ENCODE measurements around the gene CARS1. TPM values are rescaled to one million over a fixed set of nuclear protein-coding genes. Genes with fewer than 3 reads are reported as not detected.

The CARS1 gene
- total and polyA plus RNA-seq, 2 of the 4 experiments (the other 2 are of a cell fraction) = 72.7 to 78.3 TPM

DNA sequence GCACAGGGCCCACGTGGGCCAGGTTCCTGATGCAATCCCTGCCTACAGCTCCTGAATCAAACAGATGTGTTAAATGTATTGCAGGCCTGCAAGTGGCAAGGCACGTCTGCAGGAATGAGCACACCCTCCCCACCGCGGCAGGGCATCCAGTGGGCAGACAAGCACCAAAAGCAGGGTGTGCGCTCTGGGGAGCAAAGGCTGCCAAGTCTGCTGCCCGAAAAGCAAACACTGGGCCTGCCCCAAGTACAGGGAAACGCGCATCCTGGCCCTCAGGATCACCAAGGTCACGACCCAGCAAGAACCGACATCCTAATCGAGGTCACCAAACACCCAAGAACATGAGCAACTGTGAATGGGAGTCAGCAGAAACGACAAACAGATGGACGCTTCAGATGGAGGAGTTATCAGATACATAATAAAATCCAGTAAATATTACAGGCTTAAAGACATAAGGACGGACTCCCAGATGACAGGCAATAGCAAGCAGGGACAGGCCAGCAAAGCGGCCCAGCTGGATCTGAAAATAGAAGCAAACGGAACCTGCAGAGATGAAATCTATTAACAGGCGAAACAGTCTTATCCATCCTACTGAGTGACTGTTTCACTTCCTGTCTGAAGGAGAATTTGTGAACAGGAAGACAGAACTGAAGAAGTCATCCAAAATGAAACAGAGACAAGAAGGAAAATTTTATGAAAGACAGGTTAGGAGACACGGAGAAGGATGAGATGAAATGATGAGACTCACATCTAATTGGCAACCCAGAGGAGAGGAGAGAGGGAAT, 26.7 kb downstream of the CARS1 start:
- Histone ChIP-seq H3K4me2 (ENCODE audit: low read depth, low read length) (no peak overlapping the region), H3K9me3 (ENCODE audit: control insufficient read depth, insufficient read depth, low read length) (no peaks in the 10 kb centered on the region), H3K79me1 (ENCODE audit: low read depth in 1 of 2, low read length in 2 of 2) (peaks cover 35 to 71% of the 10 kb centered on the region in 2 experiments), H2AK9ac (replicated peaks; ENCODE audit: low read depth, low read length, poor library complexity) (peak overlapping the region; percentile 18), H3K4ac (ENCODE audit: low read depth, low read length) (no peak overlapping the region), H3K56ac (ENCODE audit: extremely low read depth, insufficient read depth, low read length) (no peak overlapping the region), H2BK120ac (ENCODE audit: low read depth, low read length) (no peak overlapping the region), H4K20me1 (ENCODE audit: insufficient read depth, low read length) (peaks cover 47% of the 10 kb centered on the region), H3K4me1 (ENCODE audit: control insufficient read depth, insufficient read depth, low read length) (no peaks in the 10 kb centered on the region), H3K9me1 (ENCODE audit: insufficient read depth, low read length) (peaks cover 11% of the 10 kb centered on the region), H2BK15ac (ENCODE audit: low read depth, low read length) (no peak overlapping the region), H3K18ac (ENCODE audit: low read depth, low read length) (no peak overlapping the region), H2BK20ac (ENCODE audit: low read depth, low read length) (no peak overlapping the region), H3K14ac (replicated peaks; ENCODE audit: low read depth, low read length) (no peak overlapping the region), H2BK5ac (ENCODE audit: low read depth, low read length, poor library complexity, severe bottlenecking) (no peak overlapping the region), H3K23ac (ENCODE audit: low read depth, low read length) (no peak overlapping the region), H3K27me3 (ENCODE audit: control insufficient read depth, insufficient read depth, low read length) (no peaks in the 10 kb centered on the region), H4K8ac (ENCODE audit: low read depth in 2 of 2, low read length in 2 of 2) (no peak overlapping the region), H3K36me3 (ENCODE audit: control insufficient read depth, insufficient read depth, low read length) (peaks cover 63% of the 10 kb centered on the region), H2AFZ (replicated peaks; ENCODE audit: low read length, poor library complexity) (no peak overlapping the region), H3K9ac (ENCODE audit: low read depth, low read length) (no peak overlapping the region), H3K27ac (ENCODE audit: insufficient read depth, low read length) (no peak overlapping the region), H4K5ac (ENCODE audit: low read depth, low read length) (no peak overlapping the region), H4K91ac (ENCODE audit: insufficient read depth, low read depth, low read length) (no peak overlapping the region), H3K4me3 (ENCODE audit: insufficient read depth, low read depth, low read length) (no peak overlapping the region), H2AK5ac (ENCODE audit: low read depth, low read length) (no peak overlapping the region)
- ChIA-PET CTCF (no interaction called here), POLR2A (ENCODE audit: unreplicated experiment) (no interaction called here)
- 94% methylated on average over 13 of the region's 18 CpGs; no CpG with 5 or more reads in 1 of the 2 experiments for WGBS, 2 experiments (ENCODE audit: extremely low coverage in 2 of 2, insufficient read length in 1 of 2)
- in situ Hi-C loops (cut with MboI; ENCODE audit: low sequenced_read_pairs) (no loop called here), dilution Hi-C loops (cut with HindIII; ENCODE audit: low sequenced_read_pairs, unreplicated experiment) (no loop called here), intact Hi-C loops (cut with micrococcal nuclease) (loop anchor here (10.0 kb wide), 1 partner anchor 374 kb away; no protein-coding TSS in a partner anchor)
- no peak for DNase-seq
- TF ChIP-seq SMC3 (IDR thresholded peaks at IDR 0.05; ENCODE audit: low read depth, low read length) = no peak
- no peak for TF ChIP-seq POLR2A (IDR thresholded peaks at IDR 0.05; ENCODE audit: low read depth, low read length)
- no peak for TF ChIP-seq RCOR1 (IDR thresholded peaks at IDR 0.05; ENCODE audit: insufficient replicate concordance, low read length)
- TF ChIP-seq RFX5 (IDR thresholded peaks at IDR 0.05; ENCODE audit: low read depth, low read length) = no peak
- no peak for TF ChIP-seq ELK1 (IDR thresholded peaks at IDR 0.05; ENCODE audit: borderline replicate concordance, low read depth, low read length)
- no peak for TF ChIP-seq RAD21 (IDR thresholded peaks at IDR 0.05; ENCODE audit: low read length)
- BruUV-seq (replicated peaks) = no TSS peak
- ATAC-seq (ENCODE audit: low read depth) = no peak

Measured in IMR-90 (cell line).